H1 (cell line): ENCODE results near the gene GCSAM. TPM values are rescaled to one million over a fixed set of nuclear protein-coding genes. Genes with fewer than 3 reads are reported as not detected.
A peak's percentile ranks its signal among the peaks of the same experiment; 100 is the strongest.

Experiments
- CTCF ChIA-PET: fragments of 300-600 bp; sonication (Branson Sonifier 250); formaldehyde crosslinking; loops from one replicate; lab custom pipeline; 2021; ENCODE audit not compliant: partially characterized antibody; lab: Charles Lee
- POLR2A ChIA-PET: fragments of 300-600 bp; sonication (Branson Sonifier 250); formaldehyde crosslinking; loops from one replicate; lab custom pipeline; 2021; ENCODE audit warnings: inconsistent platforms; ENCODE audit not compliant: partially characterized antibody; lab: Charles Lee
- DNase-seq, 2 experiments: peaks; one replicate each; pipeline versions ENCODE4 v3.0.0 to v3.0.0-alpha.2; 2010 to 2022; ENCODE audit warnings: low spot score in 2 of 2, low read depth in 1 of 2, mixed read lengths in 1 of 2
- FAIRE-seq: peaks from 2 replicates; lab custom pipeline; 2011; peaks lifted over from hg19 to GRCh38; lab: Jason Lieb, UNC
- H2AFZ ChIP-seq: 2 replicates; pipeline ENCODE4 v1.8.1; 2012; ENCODE audit warnings: low read length, inconsistent platforms
- H2AK5ac ChIP-seq: 2 replicates; pipeline ENCODE4 v1.6.1; 2013; ENCODE audit warnings: low read depth, low read length
- H2BK120ac ChIP-seq: replicated peaks from 2 replicates; pipeline ENCODE3; 2013; ENCODE audit warnings: low read depth, low read length, inconsistent platforms
- H2BK12ac ChIP-seq: 2 replicates; pipeline ENCODE4 v1.6.1; 2013; ENCODE audit warnings: low read depth, low read length
- H2BK15ac ChIP-seq: 2 replicates; pipeline ENCODE4 v1.6.1; 2013; ENCODE audit warnings: low read length
- H2BK20ac ChIP-seq: 2 replicates; pipeline ENCODE4 v1.6.1; 2013; ENCODE audit warnings: low read length
- H2BK5ac ChIP-seq: 2 replicates; pipeline ENCODE4 v1.6.1; 2013; ENCODE audit warnings: low read depth, low read length
- H3K14ac ChIP-seq: 2 replicates; pipeline ENCODE4 v1.6.1; 2013; ENCODE audit warnings: inconsistent platforms; ENCODE audit not compliant: insufficient read length
- H3K18ac ChIP-seq: 2 replicates; pipeline ENCODE4 v1.6.1; 2013; ENCODE audit warnings: low read length; ENCODE audit errors: extremely low read depth
- H3K23ac ChIP-seq: 2 replicates; pipeline ENCODE4 v1.6.1; 2013; ENCODE audit warnings: inconsistent platforms; ENCODE audit not compliant: insufficient read length
- H3K23me2 ChIP-seq: 2 replicates; pipeline ENCODE4 v1.6.1; 2013; ENCODE audit warnings: low read depth, low read length
- H3K27ac ChIP-seq: 2 replicates; pipeline ENCODE4 v1.6.1; 2011; ENCODE audit warnings: low read depth, low read length, inconsistent platforms
- H3K27me3 ChIP-seq, 4 experiments: replicated peaks in 1 of 4; 1 replicate in 1 of 4; 2 replicates in 3 of 4; pipeline versions ENCODE4 v1.6.1 to v1.8.1; 2011 to 2013; ENCODE audit warnings: low read length in 3 of 4, mild to moderate bottlenecking in 3 of 4, inconsistent platforms in 2 of 4, mixed read lengths in 2 of 4, moderate library complexity in 1 of 4; ENCODE audit not compliant: control insufficient read depth in 3 of 4, insufficient read depth in 3 of 4; ENCODE audit errors: extremely low read depth in 1 of 4
- H3K36me3 ChIP-seq, 4 experiments: 2 replicates each; pipeline versions ENCODE4 v1.6.1 to v1.8.1; 2011 to 2013; ENCODE audit warnings: mild to moderate bottlenecking in 4 of 4, low read length in 3 of 4, moderate library complexity in 2 of 4, control low read depth in 1 of 4, inconsistent platforms in 1 of 4; ENCODE audit not compliant: insufficient read depth in 4 of 4, control insufficient read depth in 2 of 4
- H3K4ac ChIP-seq: replicated peaks from 2 replicates; pipeline ENCODE3; 2013; ENCODE audit warnings: low read length, low read depth, mixed read lengths, inconsistent platforms; ENCODE audit not compliant: insufficient read length
- H3K4me1 ChIP-seq, 4 experiments: replicated peaks in 1 of 4; 1 replicate in 1 of 4; 2 replicates in 3 of 4; pipeline versions ENCODE4 v1.6.1 to v1.8.1; 2011 to 2013; ENCODE audit warnings: low read length in 3 of 4, inconsistent platforms in 2 of 4, mixed read lengths in 1 of 4; ENCODE audit not compliant: insufficient read depth in 4 of 4, control insufficient read depth in 3 of 4
- H3K4me2 ChIP-seq, 2 experiments: 2 replicates each; pipeline versions ENCODE4 v1.6.1 to v1.8.1; 2011 to 2013; ENCODE audit warnings: low read depth in 2 of 2, low read length in 2 of 2, control low read depth in 1 of 2, inconsistent platforms in 1 of 2, mild to moderate bottlenecking in 1 of 2; ENCODE audit not compliant: insufficient read depth in 1 of 2
- H3K4me3 ChIP-seq, 4 experiments: fragments of 200-600, 300-600 bp in 1 of 4; sonication (generic), shearing (Covaris generic), sonication (Bioruptor Twin) in 1 of 4; 2 replicates each; pipeline versions ENCODE4 v1.5.1 to v1.8.1; 2011 to 2016; ENCODE audit warnings: low read length in 4 of 4, low read depth in 3 of 4, control low read depth in 2 of 4, inconsistent platforms in 2 of 4, mild to moderate bottlenecking in 2 of 4, mixed read lengths in 1 of 4, moderate library complexity in 1 of 4; ENCODE audit not compliant: insufficient read depth in 2 of 4; ENCODE audit errors: extremely low read depth in 1 of 4
- H3K56ac ChIP-seq: replicated peaks from 2 replicates; pipeline ENCODE3; 2013; ENCODE audit warnings: low read depth, mild to moderate bottlenecking, mixed read lengths, low read length, inconsistent platforms; ENCODE audit not compliant: insufficient read length
- H3K79me1 ChIP-seq: 2 replicates; pipeline ENCODE4 v1.6.1; 2013; ENCODE audit warnings: low read depth, low read length, control low read depth
- H3K79me2 ChIP-seq, 2 experiments: 2 replicates each; pipeline versions ENCODE4 v1.6.1 to v1.8.1; 2012 to 2013; ENCODE audit warnings: low read length in 2 of 2, mild to moderate bottlenecking in 2 of 2, inconsistent platforms in 1 of 2; ENCODE audit not compliant: insufficient read depth in 2 of 2, control insufficient read depth in 1 of 2
- H3K9ac ChIP-seq, 4 experiments: replicated peaks in 1 of 4; 1 replicate in 1 of 4; 2 replicates in 3 of 4; pipeline versions ENCODE4 v1.6.1 to v1.8.1; 2011 to 2013; ENCODE audit warnings: low read depth in 3 of 4, low read length in 3 of 4, control low read depth in 2 of 4, mild to moderate bottlenecking in 2 of 4, moderate library complexity in 2 of 4, inconsistent platforms in 1 of 4; ENCODE audit errors: extremely low read depth in 1 of 4
- H3K9me3 ChIP-seq, 2 experiments: 2 replicates each; pipeline versions ENCODE4 v1.6.1 to v1.8.1; 2012 to 2013; ENCODE audit warnings: mild to moderate bottlenecking in 2 of 2, moderate library complexity in 2 of 2, control low read depth in 1 of 2, inconsistent platforms in 1 of 2, low read depth in 1 of 2, low read length in 1 of 2, mixed read lengths in 1 of 2; ENCODE audit not compliant: insufficient read depth in 2 of 2
- H4K20me1 ChIP-seq, 2 experiments: replicated peaks in 1 of 2; 2 replicates each; pipeline versions ENCODE3 to v1.8.1; 2011 to 2013; ENCODE audit warnings: inconsistent platforms in 2 of 2, low read length in 2 of 2, mild to moderate bottlenecking in 1 of 2; ENCODE audit not compliant: insufficient read depth in 2 of 2, control insufficient read depth in 1 of 2
- H4K5ac ChIP-seq: 2 replicates; pipeline ENCODE4 v1.6.1; 2013; ENCODE audit warnings: low read length, low read depth, mixed read lengths, inconsistent platforms; ENCODE audit not compliant: insufficient read length
- H4K8ac ChIP-seq: 2 replicates; pipeline ENCODE4 v1.8.0; 2013; ENCODE audit warnings: mild to moderate bottlenecking, moderate library complexity, low read length, inconsistent platforms; ENCODE audit not compliant: insufficient read depth; ENCODE audit errors: extremely low read depth
- H4K91ac ChIP-seq: replicated peaks from 2 replicates; pipeline ENCODE3; 2013; ENCODE audit warnings: low read length, mixed read lengths, inconsistent platforms; ENCODE audit not compliant: insufficient read length
- BRCA1 ChIP-seq: IDR thresholded peaks from 2 replicates; pipeline ENCODE4 v1.6.1; 2012; ENCODE audit warnings: low read depth, low read length, improper control_type of control experiment
- CTCF ChIP-seq, 3 experiments: IDR thresholded peaks; 1 replicate in 2 of 3; 2 replicates in 1 of 3; pipeline versions ENCODE4 v1.5.1 to v1.6.1; 2011; ENCODE audit warnings: low read length in 3 of 3, mild to moderate bottlenecking in 3 of 3, inconsistent platforms in 2 of 3, low read depth in 1 of 3, moderate library complexity in 1 of 3; ENCODE audit not compliant: insufficient read depth in 1 of 3; ENCODE audit errors: control extremely low read depth in 1 of 3
- RAD21 ChIP-seq, 2 experiments: IDR thresholded peaks in 1 of 2; conservative IDR thresholded peaks in 1 of 2; 2 replicates each; pipeline ENCODE4 v1.6.1; 2011; ENCODE audit warnings: low read depth in 2 of 2, low read length in 2 of 2, improper control_type of control experiment in 1 of 2, inconsistent platforms in 1 of 2, mild to moderate bottlenecking in 1 of 2, moderate library complexity in 1 of 2
- RXRA ChIP-seq: IDR thresholded peaks from 2 replicates; pipeline ENCODE4 v1.6.1; 2011; ENCODE audit warnings: low read depth, mild to moderate bottlenecking, low read length, moderate library complexity; ENCODE audit not compliant: insufficient read depth
- WGBS, 2 experiments: shearing (Covaris generic) in 1 of 2; methylation state at CpG; one replicate each; pipeline versions ENCODE4 v1.1.6 to v1.1.7; 2013 to 2015; ENCODE audit warnings: low lambda C conversion rate in 2 of 2, mixed read lengths in 2 of 2, inconsistent platforms in 1 of 2, low coverage in 1 of 2, missing lambda C conversion rate in 1 of 2; ENCODE audit not compliant: insufficient replicate concordance in 2 of 2, insufficient coverage in 1 of 2, insufficient read length in 1 of 2; ENCODE audit errors: extremely low coverage in 1 of 2, missing lambda C conversion rate in 1 of 2; 5-methylcytosine and 5-hydroxymethylcytosine counted together
- polyA plus RNA-seq, 7 experiments: library from polyadenylated mRNA; depleted of rRNA in 3 of 7; stranded (reverse) in 5 of 7; unstranded in 2 of 7; fragments of >200 nt in 5 of 7; fragments of 200-250 nt in 2 of 7; gene quantifications; 1 replicate in 5 of 7; 2 replicates in 1 of 7; 4 replicates in 1 of 7; pipeline versions ENCODE4 v1.2.1 to v1.2.3, GENCODE V29; 2011 to 2013; ENCODE audit warnings: missing spikeins in 2 of 7, mixed read lengths in 2 of 7
- total RNA-seq: library from RNA; stranded (reverse); fragmentation: NEBNext Ultra II Directional; extraction: Animal tissue kit (Norgen Biotek cat#: 25700); gene quantifications from 2 replicates; pipeline ENCODE4 v1.2.1, GENCODE V29; 2021

The GCSAM gene
- total and polyA plus RNA-seq, 2 of the 8 experiments (the other 6 are each of a cell fraction or from before 2014, with no cell fraction given), result not detected

GRCh38 chr3:112117841-112118571 lies 15.0 kb downstream of the GCSAM start:
- H2BK120ac ChIP-seq, result no peak overlapping the region
- H3K18ac ChIP-seq, result no peak overlapping the region
- no peaks in the 10 kb centered on the region for H3K23me2 ChIP-seq
- TF ChIP-seq RAD21 (IDR thresholded peaks at IDR 0.05 in 1 of 2, conservative IDR thresholded peaks at IDR 0.05 in 1 of 2; ENCODE audit: low read depth in 2 of 2, low read length in 2 of 2), result peak; percentile 16 to 28; a peak in 3 of 4 replicates
- no peak for TF ChIP-seq BRCA1
- no peak for TF ChIP-seq RXRA
- peak in 2 of 3 experiments; percentile 7 to 24; a peak in 2 of 4 replicates for TF ChIP-seq CTCF (IDR thresholded peaks at IDR 0.05; ENCODE audit: control extremely low read depth in 1 of 3, insufficient read depth in 1 of 3, low read depth in 1 of 3, low read length in 3 of 3)
- H3K4me1 ChIP-seq, result peaks cover 0 to 4% (median 2%) of the 10 kb centered on the region in 4 experiments; a peak in 2 of 7 replicates
- H4K91ac ChIP-seq, result no peak overlapping the region
- H3K4ac ChIP-seq, result no peak overlapping the region
- ChIA-PET CTCF (interaction anchor here (1.0 to 1.7 kb wide), 6 partner anchors 9 to 216 kb away, joined by 3 to 11 read pairs (median 3); no protein-coding TSS in a partner anchor), POLR2A (interaction anchor here (1.1 kb wide), 1 partner anchor 10 kb away, joined by 3 read pairs; no protein-coding TSS in a partner anchor)
- no peak overlapping the region for H2AK5ac ChIP-seq
- H3K23ac ChIP-seq, result no peak overlapping the region
- no peaks in the 10 kb centered on the region for H3K79me2 ChIP-seq
- H2BK20ac ChIP-seq, result no peak overlapping the region
- peaks cover 0 to 7% (median 3%) of the 10 kb centered on the region in 4 experiments; a peak in 5 of 8 replicates for H3K36me3 ChIP-seq
- DNase-seq (no peak), FAIRE-seq (no peak)
- no peak overlapping the region for H3K27ac ChIP-seq
- H2BK12ac ChIP-seq, result no peak overlapping the region
- H4K5ac ChIP-seq, result no peak overlapping the region
- no peak overlapping the region for H2BK5ac ChIP-seq
- H3K4me2 ChIP-seq, result no peak overlapping the region
- H3K9me3 ChIP-seq, result no peaks in the 10 kb centered on the region
- H4K8ac ChIP-seq, result no peak overlapping the region
- no peak overlapping the region for H3K9ac ChIP-seq
- H2BK15ac ChIP-seq, result no peak overlapping the region
- no peak overlapping the region for H3K14ac ChIP-seq
- H3K4me3 ChIP-seq, result no peak overlapping the region
- no peaks in the 10 kb centered on the region for H4K20me1 ChIP-seq
- H3K79me1 ChIP-seq, result no peaks in the 10 kb centered on the region
- no peak overlapping the region for H2AFZ ChIP-seq
- no peak overlapping the region for H3K56ac ChIP-seq
- no peaks in the 10 kb centered on the region for H3K27me3 ChIP-seq
- 83% methylated on average over 4 of the region's 4 CpGs; no CpG with 5 or more reads in 1 of the 2 experiments for WGBS, 2 experiments
